Measurements from ENCODE around the gene RASGRF1. TPM values are rescaled to one million over a fixed set of nuclear protein-coding genes. Genes with fewer than 3 reads are reported as not detected.

The RASGRF1 gene
- polyA plus RNA-seq, 3 donors: 0.11 TPM; not detected in 2

- H3K4me2 ChIP-seq (replicated peaks; ENCODE audit: extremely low read depth, low read length, poor library complexity, severe bottlenecking): no peak overlapping the region
Measured at GRCh38 chr15:78979456-78980320, 110.9 kb downstream of the RASGRF1 start.

More at GRCh38 chr15:78979456-78980320, 110.9 kb downstream of the RASGRF1 start:
- Histone ChIP-seq H3K9me3 (replicated peaks in 1 of 2; ENCODE audit: control insufficient read depth in 1 of 2, insufficient read depth in 1 of 2, low read length in 2 of 2) (no peaks in the 10 kb centered on the region), H2AFZ (ENCODE audit: insufficient read depth, low read depth, low read length, poor library complexity, severe bottlenecking) (no peak overlapping the region), H3K79me2 (ENCODE audit: insufficient read depth, low read length) (no peaks in the 10 kb centered on the region), H3K27ac (ENCODE audit: low read depth in 1 of 2, low read length in 2 of 2) (no peak overlapping the region), H3K9ac (ENCODE audit: insufficient read depth, low read length, poor library complexity, severe bottlenecking) (no peak overlapping the region), H3K4me3 (replicated peaks in 1 of 3; ENCODE audit: low read depth in 2 of 3, low read length in 3 of 3) (no peak overlapping the region), H3K36me3 (replicated peaks in 1 of 2; ENCODE audit: control insufficient read depth in 1 of 2, insufficient read depth in 2 of 2, low read length in 2 of 2) (no peaks in the 10 kb centered on the region), H3K27me3 (ENCODE audit: control insufficient read depth in 2 of 2, insufficient read depth in 2 of 2, low read length in 2 of 2) (no peaks in the 10 kb centered on the region), H3K4me1 (ENCODE audit: control insufficient read depth in 1 of 2, insufficient read depth in 2 of 2, low read length in 2 of 2) (peaks cover 55% of the 10 kb centered on the region in 2 donors), H4K20me1 (ENCODE audit: insufficient read depth, low read length) (no peaks in the 10 kb centered on the region)
- WGBS (ENCODE audit: insufficient coverage): 81% methylated on average over 11 of the region's 17 CpGs
- Mint-ChIP-seq H3K36me3 (peaks cover 0 to 2% of the 10 kb centered on the region in 2 donors), H3K4me3 (no peak overlapping the region), H3K9me3 (peaks cover 0 to 3% (median 0%) of the 10 kb centered on the region in 7 donors), H3K4me1 (peaks cover 63% of the 10 kb centered on the region), H3K27ac (peak overlapping the region in 4 of 7 donors; percentile 10 to 57 (median 30)), H3K27me3 (ENCODE audit: low read depth in 3 of 3) (peaks cover 0 to 5% (median 1%) of the 10 kb centered on the region in 3 donors)
- DNase-seq: peak; percentile 30 to 53 (median 46)
- intact Hi-C loops (cut with micrococcal nuclease): loop anchor here in 1 of 2 donors (5.0 kb wide), 1 partner anchor 37 kb away; no protein-coding TSS in a partner anchor
- TF ChIP-seq CTCF (IDR thresholded peaks at IDR 0.05): peak; percentile 77
